Activated effector memory CD4-positive, alpha-beta T cell treated with anti-CD3 and anti-CD28 coated beads, Interleukin-2, amount 50 U/mL, for 16 hours (primary cell): ENCODE measurements around the gene THAP4.

Experiments used
- DNase-seq: peaks from one replicate; pipeline ENCODE4 v3.0.0-alpha.2; 2020

THAP4 gene

DNA sequence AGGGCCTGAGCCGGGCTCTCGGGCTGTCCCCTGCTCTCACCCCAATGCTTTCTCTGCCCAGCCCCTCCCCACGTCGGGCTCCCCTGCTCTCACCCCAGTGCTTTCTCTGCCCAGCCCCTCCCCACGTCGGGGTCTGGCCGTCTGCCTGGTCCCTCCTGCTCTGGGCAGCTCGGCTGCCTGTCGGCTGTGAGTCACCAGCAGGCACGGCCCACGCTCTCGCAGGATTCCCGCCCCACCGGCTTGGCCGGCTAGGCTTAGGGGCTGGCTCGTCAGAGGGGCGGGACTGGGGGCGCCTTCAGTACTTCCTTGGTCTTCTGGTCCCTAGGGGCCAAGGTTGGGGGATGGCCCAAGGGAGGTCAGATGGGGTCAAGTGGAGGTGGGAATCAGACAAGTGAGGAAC, 75.1 kb downstream of the THAP4 start:
- DNase-seq, result no peak

DNA sequence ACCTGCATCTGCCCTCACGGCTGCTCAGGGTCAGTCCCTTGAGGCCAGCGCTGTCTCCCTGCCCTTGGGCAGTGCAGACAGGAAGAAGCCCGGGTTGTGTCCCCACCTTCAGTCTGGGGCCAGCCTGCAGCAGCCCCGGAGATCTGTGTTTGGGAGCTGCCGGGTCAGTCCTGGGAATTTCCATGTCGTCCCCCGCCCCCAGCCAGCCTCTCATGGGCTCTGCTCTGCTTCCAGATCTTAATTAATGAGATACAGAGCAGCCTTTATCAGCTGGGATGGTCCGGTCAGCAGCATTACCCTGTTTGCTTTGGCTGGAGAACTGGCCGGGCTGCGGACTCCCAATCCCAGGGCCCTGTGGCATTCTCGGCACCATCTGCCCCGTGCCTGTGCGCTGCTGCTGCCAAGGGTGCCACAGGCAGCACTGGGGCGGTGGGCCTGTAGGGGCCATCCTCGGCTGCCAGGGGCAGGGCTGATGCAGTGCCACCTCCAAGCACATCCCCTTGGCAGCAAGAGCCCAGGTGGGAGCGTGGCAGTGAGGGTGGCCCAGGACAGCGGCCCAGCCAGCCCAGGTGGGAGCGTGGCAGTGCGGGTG, 76.0 kb downstream of the THAP4 start:
- DNase-seq, result no peak

DNA sequence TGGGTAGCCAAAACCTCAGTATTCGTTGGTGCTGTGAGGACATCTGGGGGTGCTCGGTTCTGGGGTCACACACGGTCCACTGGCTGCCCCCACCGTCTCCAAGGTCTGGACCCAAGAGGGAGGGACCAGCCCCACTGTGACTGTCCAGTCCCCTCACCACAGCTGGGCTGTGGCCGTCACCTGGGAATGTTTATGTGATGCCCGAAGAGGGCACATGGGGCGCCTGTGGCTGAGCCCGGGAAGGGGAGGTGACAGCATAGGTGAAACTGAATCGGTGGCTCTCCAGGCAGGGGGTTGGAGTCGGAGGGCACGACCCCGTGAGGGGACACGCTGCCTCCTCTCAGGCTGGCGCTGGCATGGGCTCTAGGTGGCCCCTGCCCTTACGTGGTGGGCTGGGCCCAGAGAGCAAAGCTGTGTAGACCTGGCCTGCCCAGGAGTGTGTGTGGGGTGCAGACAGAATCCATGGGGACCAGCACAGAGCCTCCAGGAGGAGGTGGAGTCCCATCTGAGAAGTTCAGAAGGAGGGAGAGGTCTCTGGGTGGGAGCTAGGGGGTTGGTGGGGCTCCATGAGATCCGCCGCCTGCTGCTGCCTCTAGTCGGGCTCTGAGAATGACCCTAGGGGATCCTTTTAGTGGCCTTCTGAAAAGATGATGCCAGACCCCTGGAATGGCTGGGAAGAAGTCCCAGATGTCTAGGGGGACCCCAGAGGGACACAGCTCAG, 76.6 kb downstream of the THAP4 start:
- no peak for DNase-seq

DNA sequence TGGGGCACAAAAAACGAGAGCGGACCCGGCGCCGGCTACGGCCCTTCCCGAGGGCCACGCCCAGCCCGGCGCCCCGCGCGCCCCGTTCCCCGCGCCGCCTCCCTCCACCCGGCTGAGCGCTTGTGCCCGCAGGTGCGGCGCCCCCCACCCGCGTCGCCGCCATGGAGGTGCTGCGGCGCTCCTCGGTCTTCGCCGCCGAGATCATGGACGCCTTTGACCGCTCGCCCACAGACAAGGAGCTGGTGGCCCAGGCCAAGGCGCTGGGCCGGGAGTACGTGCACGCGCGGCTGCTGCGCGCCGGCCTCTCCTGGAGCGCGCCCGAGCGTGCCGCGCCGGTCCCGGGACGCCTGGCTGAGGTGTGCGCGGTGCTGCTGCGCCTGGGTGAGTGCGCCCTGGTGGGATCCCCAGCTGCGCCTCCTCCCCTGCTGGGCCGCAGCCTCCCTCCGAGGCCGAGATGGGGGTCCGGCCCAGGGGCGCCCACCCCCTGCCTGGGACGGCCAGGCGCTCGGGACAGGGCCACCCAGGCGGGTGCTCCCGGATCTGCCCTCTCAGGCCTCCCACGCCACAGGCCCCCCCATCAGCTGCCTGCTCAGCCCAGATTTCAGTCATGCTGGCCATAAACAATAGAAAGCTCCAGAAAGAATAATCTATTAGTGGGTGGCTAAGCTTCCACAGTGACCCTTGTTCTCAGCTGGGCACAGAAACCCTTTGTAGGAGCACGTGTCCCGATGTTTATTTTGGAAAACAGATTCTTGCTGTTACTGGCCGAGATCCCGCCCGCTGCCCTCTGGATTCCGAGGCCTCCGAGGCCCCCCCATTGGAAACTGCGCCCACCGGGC, 77.4 kb downstream of the THAP4 start:
- no peak for DNase-seq

DNA sequence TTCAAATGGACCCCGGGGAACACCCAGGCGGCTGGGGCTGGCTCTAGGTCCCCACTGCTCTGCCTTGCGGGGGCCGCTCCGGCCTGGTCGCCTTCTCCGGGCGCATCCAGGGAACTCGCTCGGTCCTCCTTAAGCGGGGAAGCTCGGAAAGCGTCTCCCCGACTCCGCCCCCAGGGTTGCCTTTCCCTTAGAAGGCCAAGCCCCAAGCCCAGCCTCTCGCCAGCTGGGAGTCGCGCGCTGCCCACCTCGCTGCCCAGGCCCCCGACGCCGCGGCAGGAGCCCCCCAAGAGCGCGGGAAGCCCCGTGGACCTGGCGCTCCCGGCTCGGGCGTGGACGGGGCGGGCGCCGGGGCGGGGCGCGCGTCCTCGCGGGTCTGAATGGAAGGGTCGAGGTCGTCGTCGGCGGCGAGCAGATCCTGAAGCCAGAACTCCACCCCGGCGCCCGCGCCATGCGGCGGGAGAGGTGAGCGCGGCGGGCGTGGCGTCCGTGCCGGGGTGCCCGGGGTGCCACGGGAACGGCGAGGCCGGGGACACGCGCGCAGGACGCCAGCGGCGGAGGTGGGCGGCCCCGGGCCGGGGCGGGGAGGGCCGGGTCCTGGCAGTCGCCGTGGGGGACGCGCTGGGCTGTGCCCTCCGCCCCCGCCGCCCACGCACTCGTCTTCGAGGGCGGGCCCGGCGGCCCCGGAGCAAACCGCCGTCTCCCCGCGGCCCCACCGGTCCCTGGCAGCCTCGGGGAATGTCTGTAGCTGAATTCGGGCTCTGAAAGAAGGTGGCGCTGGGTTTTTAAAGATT, 78.2 kb downstream of the THAP4 start, which contains the start of gene BOK:
Gene BOK (plus strand): TSS at position 214 of the 791 bp plus-strand sequence. CDS start 739 bp downstream, outside the sequence.
- DNase-seq, result no peak

DNA sequence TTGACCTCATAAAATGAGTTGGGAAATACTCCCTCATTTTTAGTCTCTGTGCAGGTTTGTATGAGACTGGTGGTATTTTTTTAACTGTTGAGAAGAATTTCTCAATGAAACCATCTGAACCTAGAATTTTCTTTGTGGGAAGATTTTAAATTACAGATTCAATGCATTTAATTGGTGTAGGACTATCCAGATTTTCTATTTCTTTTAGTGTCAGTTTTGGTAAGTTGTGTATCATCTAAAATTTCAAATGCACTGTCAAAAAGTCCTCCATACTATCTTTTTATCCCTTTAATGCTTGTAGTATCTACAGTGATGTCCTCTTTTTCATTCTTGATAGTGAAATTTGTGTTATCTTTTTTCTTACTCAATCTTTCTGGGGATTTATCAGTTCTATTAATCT, 80.2 kb downstream of the THAP4 start:
- no peak for DNase-seq

DNA sequence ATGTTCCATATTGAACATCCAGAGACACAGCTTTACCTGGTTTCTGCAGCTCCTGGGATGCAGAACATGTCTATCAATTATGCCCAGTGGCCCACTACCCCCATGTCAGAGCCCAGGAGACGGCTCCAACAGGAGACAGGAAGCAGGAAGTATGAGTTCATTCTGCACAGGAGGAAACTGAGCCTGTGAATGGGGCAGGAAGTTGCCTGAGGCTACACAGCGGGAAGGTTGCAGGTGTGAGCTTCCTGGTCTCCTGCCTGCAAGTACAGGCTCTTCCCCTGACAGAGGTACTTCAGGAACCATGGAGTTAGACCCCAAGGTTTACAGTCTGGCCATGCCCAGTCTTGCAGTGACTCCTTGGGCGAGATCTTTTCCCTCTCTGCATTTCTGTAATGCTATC, 81.2 kb downstream of the THAP4 start:
- no peak for DNase-seq

DNA sequence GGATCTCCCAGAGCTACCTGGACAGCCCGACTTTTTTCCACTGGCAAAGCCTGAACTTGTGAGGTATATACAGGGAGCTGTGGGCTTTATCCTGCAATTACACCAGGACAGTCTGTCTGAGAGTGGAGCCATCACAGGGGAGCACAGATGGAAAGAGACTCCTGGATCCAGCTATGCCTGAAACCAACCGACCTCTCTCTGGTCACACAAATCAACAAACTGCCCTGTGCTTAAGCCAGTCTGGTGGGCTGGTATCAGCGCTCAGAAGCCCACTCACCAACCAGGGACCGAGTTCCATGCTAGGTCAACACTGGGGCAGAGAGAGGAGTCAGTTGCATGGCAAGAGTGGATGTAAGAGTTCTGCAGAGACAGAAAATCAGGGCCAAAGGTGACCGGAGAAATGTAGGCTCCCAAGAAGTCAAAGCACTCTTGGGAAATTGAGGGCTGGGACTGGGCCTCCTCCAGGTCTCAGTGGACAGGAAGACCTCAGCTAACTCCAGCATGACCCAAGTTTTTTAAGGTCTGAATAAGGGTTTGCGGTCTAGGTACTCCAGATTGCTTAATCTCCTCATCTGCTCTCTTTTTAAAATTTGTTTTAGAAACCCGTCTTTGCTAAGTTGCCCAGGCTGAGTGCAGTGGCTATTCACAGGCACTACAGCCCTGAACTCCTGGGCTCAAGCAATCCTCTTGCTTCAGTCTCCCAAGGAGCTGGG, 82.2 kb downstream of the THAP4 start:
- DNase-seq, result no peak

DNA sequence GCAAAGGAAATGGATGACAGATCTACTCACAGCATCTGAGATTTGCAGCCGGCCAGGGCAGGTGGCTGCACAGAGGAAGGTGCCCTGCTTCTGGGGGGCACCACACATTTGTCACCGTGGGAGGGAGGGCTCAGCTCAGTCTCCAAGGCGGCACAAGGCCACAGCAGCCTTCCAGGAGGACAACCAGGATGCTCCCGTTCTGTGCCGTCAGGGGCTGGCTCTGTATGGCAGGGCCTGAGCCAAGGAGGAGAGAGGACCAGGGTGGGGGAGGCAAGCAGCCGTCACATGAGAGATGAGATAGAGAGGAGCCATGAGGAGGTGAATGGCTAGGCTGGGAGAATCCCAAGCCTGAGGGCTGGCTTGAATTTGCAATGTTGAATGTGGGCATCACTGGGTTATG, 83.0 kb downstream of the THAP4 start:
- no peak for DNase-seq

DNA sequence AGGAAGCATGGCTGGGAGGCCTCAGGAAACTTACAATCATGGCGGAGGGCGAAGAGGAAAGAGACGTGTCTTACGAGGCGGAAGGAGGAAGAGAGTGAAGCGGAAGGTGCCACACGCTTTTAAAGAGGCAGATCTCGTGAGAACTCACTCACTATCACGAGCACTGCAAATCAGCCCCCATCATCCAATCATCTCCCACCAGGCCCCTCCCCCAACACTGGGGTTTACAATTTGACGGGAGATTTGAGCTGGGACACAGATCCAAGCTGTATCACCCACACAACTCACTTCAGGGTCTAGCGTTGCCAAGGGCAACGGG, 83.5 kb downstream of the THAP4 start:
- no peak for DNase-seq

DNA sequence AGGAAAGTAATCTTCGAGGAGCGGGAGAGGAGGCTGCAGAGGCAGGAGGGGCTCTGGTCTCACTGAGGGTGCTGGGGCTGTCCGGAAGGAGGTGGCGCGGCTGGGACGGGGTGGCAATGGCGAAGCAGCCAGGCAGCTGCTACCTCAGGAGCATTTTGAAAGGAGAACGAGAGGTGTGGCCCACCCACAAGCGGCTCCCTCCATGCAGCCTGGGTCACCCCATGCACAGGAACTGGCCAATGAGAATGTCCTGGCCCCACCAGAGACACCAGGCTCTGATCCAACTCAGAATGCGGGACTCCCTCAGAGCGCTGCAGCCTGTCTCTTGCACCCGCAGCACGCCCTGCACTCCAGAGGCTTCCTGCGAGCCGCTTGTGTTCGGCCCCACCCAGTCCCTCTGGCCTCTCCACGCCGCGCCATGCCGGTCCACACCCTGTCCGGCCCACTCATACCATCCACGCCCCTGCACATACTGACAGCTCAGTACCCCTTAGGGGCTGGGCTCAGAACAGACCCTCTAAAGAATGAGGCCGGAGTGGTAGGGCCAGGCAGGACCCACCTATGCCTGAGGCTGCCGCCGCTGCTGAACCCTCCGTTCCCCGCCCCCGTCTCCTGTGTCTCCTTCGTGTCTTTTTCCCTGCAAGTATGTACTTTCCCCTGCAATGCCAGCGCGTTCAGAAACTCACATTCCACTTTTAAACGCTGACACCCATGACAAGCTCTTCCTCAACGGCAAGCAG, 84.8 kb downstream of the THAP4 start:
- DNase-seq, result no peak

DNA sequence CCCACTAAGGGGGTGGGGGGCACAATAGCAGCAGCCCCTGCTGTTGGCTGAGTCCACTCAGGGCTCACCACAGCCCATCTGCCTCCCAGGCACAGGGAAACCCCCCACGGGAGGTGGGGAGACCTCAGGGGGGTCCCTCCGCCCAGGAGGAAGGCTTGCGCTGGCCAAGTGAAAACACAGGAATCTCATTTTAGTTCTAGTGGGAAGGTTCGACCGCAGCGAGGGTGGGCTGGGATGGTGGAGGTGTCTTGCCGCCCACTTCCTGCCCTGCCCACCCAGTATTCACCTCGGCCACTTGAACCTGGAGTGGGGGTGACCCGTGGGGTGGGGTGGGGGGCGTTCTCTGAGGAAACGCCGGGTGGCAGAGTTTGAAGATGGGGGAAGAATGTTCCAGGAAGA, 85.4 kb downstream of the THAP4 start:
- no peak for DNase-seq

DNA sequence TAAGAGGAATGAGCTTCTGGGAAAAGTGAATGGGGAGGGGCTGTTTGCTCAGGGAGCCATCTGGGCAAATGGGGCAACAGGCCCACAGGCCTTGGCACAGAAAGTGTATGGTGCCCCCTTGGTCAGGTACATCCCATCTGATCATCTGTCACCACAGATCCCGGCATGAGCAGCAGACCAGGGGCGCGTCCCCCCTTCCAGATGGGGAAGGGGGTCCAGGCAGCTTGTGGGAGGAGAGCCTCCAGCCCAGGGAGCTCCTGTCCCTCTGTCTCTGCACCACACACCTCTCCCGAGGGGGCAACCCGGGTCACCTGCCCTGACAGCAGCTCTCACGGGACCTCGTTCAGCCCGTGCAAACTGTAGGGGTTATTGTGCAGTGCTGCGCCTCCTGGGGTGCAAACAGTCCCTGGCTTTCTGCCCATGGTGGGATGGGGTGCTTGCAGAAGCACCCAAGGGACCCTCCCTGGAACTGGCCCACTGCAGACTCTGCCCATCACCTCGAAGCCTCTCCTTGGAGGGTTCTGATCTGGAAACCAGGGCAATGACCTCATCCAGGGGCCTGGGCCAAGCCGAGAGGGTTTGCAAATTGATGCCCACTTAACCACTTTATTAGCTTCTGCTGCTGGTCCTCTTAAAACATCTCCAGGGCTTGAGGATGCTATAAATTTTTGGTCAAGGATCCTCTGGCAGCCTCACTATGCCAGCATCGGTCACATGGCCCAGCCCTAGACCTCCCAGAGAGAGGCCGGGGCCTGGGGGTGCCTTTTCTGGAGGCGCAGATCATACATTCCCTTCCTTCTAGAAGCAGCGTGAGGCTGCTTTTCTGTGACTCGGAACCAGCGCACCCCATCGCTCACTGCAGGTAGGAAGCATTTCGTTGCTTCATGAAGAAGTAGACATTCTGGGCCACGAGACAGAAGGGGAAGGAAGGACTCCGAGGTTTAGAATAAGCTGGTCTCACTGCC, 86.1 kb downstream of the THAP4 start:
- no peak for DNase-seq

DNA sequence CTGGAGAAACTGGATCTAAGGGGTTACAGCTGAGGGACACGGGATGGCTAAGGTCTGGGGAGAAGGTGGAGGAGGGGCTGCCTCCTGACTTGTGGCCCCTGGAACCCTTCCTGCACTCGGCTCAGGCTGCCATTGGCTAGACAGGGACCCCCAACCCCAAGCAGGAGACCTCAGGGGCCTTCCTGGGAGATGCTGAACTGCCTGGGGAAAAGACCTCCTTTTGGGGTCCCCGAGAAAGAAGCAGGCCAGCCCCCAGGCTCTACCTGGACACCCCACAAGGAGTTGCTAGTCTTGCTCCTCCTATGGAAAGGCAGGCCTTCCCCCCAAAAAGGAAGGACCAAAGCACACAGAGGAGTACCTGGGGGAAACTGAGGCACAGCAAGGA, 88.5 kb downstream of the THAP4 start:
- DNase-seq, result no peak

DNA sequence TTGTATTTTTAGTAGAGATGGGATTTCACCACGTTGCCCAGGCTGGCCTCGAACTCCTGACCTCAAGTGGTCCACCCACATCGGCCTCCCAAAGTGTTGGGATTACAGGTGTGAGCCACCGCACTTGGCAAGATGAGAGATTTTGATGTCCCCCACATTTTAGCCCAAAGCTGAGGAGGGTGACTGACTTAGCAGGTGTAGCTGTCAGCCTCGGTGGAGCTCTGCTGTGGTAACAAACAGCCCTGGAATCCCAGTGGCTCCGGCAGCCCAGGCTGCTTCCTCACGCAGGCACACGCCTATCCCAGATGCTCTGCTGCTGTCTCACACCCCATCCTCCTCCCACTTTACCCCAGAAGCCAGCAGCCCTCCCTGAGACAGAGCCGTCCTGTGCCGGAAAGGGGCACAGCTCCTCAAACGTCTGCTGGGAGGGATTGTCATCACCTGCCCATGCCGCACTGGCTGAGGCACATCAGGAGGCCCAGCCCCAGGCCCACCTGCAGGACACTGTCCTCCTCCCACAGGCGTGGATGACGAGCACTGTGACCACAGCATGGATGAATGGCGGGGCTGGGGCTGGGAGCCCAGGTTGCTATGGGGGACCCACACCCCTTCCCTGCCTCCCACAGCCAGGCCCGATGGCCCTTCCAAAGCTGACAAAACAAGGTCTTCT, 89.0 kb downstream of the THAP4 start:
- DNase-seq, result no peak

DNA sequence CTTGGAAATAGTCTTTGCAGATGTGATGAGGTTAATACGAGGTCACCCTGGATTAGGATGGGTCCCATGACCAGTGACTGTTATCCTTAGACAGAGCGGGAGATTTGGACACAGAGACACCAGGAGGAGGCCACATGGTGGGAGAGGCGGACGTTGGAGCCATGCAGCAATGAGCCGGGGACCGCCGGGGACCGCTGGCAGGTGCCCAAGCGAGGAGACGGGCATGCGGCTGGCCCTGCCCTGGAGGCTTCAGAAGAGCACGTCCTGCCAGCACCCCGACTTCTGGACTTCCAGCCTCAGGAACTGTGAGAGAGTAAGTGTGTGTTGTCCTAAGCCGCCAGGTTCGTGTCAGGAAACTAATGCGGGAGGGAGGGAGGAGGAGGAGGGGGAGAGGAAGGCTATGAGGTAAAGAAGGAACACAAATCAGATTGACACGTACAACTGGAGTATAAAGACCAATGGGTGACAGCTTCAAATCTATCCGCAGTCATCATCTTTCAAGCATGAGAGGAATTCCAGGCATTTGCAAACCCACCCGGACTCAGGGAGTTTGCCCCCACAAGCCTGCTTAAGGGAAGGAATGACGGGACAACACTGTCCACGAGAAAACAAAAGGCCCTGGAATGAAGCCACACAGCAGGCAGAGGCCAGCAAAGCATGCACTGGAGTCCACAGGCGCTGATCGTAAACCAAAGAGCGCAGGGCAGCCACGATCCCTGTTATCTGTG, 90.0 kb downstream of the THAP4 start:
- no peak for DNase-seq

DNA sequence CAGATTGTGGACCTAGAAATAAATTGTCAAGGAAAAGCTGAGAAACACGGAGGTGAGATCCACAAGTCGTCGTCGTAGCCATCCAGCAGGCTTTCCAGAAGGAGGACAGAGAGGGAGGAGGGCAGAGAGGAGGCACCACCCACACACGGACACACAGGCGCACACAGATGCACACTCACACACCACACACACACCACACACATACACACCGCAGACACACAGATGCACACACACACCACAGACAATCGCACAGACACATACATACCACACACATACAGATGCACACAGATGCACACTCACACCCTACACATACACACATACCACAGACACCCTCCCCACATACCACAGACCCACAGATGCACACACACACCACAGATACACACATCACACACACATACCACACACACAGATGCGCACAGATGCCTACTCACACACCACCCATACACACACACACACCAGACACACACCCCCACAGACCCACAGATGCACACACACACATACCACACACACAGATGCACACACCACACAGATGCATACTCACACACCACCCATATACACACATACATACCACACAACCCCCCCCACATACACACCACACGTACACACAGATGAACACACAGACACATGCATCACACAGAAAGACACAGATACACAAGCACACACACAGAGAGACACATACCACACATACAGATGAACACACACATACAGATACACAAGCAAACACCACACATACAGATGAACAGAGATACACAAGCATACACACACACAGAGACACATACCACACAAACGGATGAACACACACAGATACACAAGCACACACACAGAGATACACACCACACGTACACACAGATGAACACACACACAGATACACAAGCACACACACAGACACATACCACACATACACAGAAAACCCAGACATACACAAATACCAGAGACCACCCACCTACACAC, 91.2 kb downstream of the THAP4 start:
- no peak for DNase-seq

DNA sequence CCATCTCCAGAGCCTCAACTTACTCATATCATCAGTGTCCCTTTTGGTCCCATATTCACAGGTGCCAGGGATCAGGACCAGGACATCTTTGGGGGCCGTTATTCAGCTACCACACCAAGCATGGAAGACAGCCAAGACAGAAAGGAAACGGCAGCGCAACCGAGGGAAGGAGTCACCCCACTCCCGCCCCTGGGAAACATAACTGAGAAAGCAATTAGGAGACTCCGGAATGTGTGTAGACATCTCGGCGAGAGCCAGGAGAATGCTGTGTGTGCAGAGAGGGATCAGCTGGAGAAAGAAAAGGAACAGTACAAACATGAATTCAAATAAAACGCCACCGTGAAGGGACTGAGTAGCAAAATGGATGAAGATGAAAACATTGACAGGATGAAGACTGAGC, 91.9 kb downstream of the THAP4 start:
- no peak for DNase-seq
